ENCODE measurements around the gene SNX8.
A peak's percentile ranks its signal among the peaks of the same experiment; 100 is the strongest.

The SNX8 gene

DNA sequence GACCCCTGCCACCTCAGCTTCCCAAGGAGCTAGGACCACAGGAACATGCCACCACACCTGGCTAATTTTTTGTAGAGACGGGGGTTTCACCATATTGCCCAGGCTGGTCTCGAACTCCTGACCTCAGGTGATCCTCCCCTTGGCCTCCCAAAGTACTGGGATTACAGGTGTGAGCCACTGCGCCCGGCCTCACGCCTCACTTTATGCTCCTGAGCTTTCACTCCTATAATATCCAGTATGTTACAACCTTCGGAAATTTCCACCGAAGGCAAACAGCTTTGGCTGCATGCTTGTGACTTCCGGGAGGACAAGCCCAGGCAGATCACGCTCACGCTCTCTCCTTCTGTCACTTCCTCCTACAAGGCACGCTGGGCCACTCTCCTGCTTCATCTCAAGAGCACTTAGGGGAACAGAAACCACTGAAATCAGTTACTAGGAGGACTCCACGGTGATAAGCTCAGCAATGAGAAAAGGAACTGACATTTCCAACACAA is 77.1 kb downstream of the SNX8 start:
- DNase-seq (ENCODE audit: low spot score), result peak; percentile 91
- TF ChIP-seq, protein P1, sequence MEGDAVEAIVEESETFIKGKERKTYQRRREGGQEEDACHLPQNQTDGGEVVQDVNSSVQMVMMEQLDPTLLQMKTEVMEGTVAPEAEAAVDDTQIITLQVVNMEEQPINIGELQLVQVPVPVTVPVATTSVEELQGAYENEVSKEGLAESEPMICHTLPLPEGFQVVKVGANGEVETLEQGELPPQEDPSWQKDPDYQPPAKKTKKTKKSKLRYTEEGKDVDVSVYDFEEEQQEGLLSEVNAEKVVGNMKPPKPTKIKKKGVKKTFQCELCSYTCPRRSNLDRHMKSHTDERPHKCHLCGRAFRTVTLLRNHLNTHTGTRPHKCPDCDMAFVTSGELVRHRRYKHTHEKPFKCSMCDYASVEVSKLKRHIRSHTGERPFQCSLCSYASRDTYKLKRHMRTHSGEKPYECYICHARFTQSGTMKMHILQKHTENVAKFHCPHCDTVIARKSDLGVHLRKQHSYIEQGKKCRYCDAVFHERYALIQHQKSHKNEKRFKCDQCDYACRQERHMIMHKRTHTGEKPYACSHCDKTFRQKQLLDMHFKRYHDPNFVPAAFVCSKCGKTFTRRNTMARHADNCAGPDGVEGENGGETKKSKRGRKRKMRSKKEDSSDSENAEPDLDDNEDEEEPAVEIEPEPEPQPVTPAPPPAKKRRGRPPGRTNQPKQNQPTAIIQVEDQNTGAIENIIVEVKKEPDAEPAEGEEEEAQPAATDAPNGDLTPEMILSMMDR (IDR thresholded peaks at IDR 0.05; ENCODE audit: extremely low read depth, missing control alignments), result no peak

DNA sequence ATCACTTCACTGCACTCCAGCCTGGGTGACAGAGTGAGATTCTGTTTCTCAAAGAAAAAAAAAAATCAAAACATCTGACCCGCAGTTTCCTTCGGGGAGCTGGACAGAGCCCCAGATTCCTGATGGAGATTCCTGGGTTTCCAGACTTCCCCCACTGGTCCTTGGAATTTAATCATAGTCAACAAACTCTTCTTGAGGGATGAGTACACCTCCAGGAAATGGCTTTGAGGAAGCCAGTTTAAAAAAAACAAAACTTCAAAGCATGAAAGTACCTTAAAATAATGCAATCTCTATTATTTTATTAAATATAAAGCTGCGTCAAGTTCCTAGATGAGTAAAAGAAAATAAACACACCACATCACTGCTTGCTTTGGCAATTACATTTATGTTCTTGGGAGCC is 80.3 kb downstream of the SNX8 start:
- TF ChIP-seq, protein P1 (IDR thresholded peaks at IDR 0.05; ENCODE audit: extremely low read depth, missing control alignments), result no peak

DNA sequence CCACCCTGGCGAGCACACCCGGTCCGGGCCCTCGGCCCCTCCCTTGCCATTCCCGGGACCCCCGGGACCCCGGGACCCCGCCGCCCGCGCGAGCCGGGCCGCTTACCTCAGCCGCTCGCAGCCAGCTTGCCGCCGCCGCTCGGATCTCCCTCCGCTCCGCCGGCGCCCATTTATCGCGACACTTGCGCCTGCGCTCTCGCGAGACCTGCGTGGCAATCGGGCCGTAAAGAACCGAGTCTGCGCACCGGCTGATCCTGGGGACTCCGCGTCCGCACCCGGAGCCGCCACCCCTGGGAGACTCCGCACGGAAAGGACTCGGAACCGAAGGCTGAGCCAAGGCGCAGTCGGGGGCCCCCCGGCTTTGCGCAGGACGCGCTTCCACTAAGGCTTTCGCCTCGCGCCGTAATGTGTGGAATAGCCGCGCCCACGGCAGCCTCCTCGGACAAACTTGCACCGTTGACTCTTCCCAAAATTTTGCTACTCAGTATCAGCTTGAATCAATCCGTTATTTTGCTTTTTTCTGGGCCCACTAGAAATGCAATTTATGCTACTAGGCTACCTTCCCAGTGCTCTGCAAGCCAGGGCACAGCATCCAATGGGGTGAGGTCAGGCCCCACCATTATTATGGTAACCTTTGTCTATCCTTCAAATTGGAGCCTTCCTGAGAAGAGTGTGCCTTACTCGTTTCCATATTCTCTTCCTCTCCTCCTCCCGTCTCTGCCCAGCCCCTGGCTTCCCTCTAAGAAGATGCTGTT is 81.3 kb downstream of the SNX8 start, which contains the start of gene MAD1L1:
MAD1L1 (minus strand) TSS at position 180 of the 755 bp plus-strand sequence. CDS start 2,812 bp downstream, outside the sequence.
- DNase-seq (ENCODE audit: low spot score), result peak; percentile 95
- TF ChIP-seq, protein P1 (IDR thresholded peaks at IDR 0.05; ENCODE audit: extremely low read depth, missing control alignments), result no peak

More for the DNA sequence above, 80.3 kb downstream of the SNX8 start:
- no peak for DNase-seq (ENCODE audit: low spot score)

DNA sequence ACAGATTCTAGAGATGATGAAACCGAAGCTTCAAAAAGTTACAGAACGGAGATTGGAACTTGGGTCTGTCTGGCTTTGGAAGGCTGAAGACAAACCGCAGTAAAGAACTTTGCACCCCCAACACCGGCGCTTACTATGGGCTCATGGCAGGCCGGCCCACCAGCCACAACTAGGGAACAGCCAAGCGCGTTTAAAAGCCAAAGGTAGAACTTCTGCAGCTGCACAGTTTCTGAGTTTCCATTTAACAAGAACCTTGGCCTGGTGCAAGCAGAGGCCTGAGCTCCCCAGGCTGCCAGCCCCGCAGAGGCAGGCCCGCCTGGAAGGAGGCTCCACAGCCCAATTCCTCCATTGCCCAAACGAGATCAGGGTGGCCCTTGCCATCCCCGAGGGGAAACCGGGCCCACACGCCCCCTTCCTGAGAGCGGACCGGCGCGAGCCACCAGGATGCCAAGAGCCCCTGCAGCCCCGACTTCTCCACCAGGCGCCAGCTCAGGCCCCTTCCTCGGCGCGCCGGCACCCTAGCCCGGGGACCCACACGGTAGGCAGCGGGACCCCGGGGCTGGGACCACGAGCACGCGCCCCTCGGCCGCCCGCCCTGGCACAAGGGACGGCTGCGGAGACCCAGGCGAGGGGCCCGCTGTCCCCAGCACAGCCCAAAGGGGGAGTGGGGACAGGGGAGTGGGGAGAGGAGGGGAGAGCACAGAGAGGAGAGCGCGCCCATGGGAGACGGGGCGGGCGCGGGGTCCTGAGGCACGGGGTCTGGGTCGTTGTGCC is 82.1 kb downstream of the SNX8 start:
- DNase-seq (ENCODE audit: low spot score), result peak; percentile 52

DNA sequence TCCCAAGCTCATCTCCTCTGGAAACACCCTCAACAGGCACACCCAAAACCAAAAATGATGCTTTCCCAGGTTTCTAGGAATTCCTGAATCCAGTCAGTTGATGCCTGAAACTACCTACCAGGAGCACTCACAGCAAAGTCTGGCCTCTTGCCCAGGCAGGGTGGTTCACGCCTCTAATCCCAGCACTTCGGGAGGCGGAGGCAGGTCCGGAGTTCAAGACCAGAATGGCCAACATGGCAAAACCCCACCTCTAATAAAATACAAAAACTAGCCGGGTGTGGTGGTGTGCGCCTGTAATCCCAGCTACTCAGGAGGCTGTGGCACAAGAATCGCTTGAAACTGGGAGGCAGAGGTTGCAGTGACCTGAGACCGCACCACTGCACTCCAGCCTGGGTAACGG is 83.4 kb downstream of the SNX8 start:
- no peak for DNase-seq (ENCODE audit: low spot score)
- TF ChIP-seq, protein P1 (IDR thresholded peaks at IDR 0.05; ENCODE audit: extremely low read depth, missing control alignments), result no peak

More for the DNA sequence above, 82.1 kb downstream of the SNX8 start:
- TF ChIP-seq, protein P1 (IDR thresholded peaks at IDR 0.05; ENCODE audit: extremely low read depth, missing control alignments), result no peak

DNA sequence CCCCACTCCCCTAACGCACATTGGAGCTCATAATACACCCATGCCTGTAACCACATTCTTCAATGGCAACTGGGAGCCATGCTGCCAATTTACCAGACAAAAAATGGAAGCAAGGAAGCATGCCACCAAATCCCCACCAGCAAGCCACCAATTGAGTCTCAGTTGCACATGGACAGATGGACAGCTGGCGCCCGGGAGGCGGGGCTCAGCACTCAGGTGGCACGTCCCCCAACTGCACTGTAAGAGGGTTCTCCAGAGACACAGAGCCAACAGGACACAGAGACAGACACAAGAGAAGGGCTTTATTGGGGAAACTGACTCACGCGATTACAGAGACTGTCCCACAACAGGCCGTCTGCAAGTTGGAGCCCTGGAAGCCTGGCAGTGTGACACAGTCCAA is 84.0 kb downstream of the SNX8 start:
- DNase-seq (ENCODE audit: low spot score), result no peak
- TF ChIP-seq, protein P1 (IDR thresholded peaks at IDR 0.05; ENCODE audit: extremely low read depth, missing control alignments), result no peak

DNA sequence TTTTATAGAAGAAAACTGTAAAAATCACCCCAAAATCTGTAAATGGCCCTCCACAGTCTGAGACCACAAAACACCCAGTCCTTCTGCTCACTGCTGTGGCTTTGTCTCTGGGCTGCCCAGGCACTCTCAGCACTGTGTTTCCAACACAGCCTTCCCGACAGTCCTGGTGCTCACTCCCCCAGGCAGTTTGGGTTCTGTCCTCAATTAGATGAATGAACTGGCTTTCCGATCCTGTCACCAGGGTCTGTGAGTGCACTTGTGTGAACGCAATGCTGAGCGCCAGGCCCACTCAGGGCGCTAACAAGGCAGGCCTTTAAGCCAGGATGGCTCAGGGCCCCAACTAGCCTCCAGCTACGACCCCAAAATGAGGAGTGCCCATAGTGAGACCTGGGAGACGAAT is 84.8 kb downstream of the SNX8 start:
- TF ChIP-seq, protein P1 (IDR thresholded peaks at IDR 0.05; ENCODE audit: extremely low read depth, missing control alignments), result no peak
- no peak for DNase-seq (ENCODE audit: low spot score)
